H1 (cell line): Measurements from ENCODE around the gene GALNTL6. TPM values are rescaled to one million over a fixed set of nuclear protein-coding genes. Genes with fewer than 3 reads are reported as not detected.

Experiments used
- CTCF ChIA-PET: fragments of 300-600 bp; sonication (Branson Sonifier 250); formaldehyde crosslinking; loops from one replicate; lab custom pipeline; 2021; ENCODE audit not compliant: partially characterized antibody; lab: Charles Lee
- POLR2A ChIA-PET: fragments of 300-600 bp; sonication (Branson Sonifier 250); formaldehyde crosslinking; loops from one replicate; lab custom pipeline; 2021; ENCODE audit warnings: inconsistent platforms; ENCODE audit not compliant: partially characterized antibody; lab: Charles Lee
- DNase-seq, 2 experiments: peaks; one replicate each; pipeline versions ENCODE4 v3.0.0 to v3.0.0-alpha.2; 2010 to 2022; ENCODE audit warnings: low spot score in 2 of 2, low read depth in 1 of 2, mixed read lengths in 1 of 2
- FAIRE-seq: peaks from 2 replicates; lab custom pipeline; 2011; peaks lifted over from hg19 to GRCh38; lab: Jason Lieb, UNC
- H2AFZ ChIP-seq: 2 replicates; pipeline ENCODE4 v1.8.1; 2012; ENCODE audit warnings: low read length, inconsistent platforms
- H2AK5ac ChIP-seq: 2 replicates; pipeline ENCODE4 v1.6.1; 2013; ENCODE audit warnings: low read depth, low read length
- H2BK120ac ChIP-seq: replicated peaks from 2 replicates; pipeline ENCODE3; 2013; ENCODE audit warnings: low read depth, low read length, inconsistent platforms
- H2BK12ac ChIP-seq: 2 replicates; pipeline ENCODE4 v1.6.1; 2013; ENCODE audit warnings: low read depth, low read length
- H2BK15ac ChIP-seq: 2 replicates; pipeline ENCODE4 v1.6.1; 2013; ENCODE audit warnings: low read length
- H2BK20ac ChIP-seq: 2 replicates; pipeline ENCODE4 v1.6.1; 2013; ENCODE audit warnings: low read length
- H2BK5ac ChIP-seq: 2 replicates; pipeline ENCODE4 v1.6.1; 2013; ENCODE audit warnings: low read depth, low read length
- H3K14ac ChIP-seq: 2 replicates; pipeline ENCODE4 v1.6.1; 2013; ENCODE audit warnings: inconsistent platforms; ENCODE audit not compliant: insufficient read length
- H3K18ac ChIP-seq: 2 replicates; pipeline ENCODE4 v1.6.1; 2013; ENCODE audit warnings: low read length; ENCODE audit errors: extremely low read depth
- H3K23ac ChIP-seq: 2 replicates; pipeline ENCODE4 v1.6.1; 2013; ENCODE audit warnings: inconsistent platforms; ENCODE audit not compliant: insufficient read length
- H3K23me2 ChIP-seq: 2 replicates; pipeline ENCODE4 v1.6.1; 2013; ENCODE audit warnings: low read depth, low read length
- H3K27ac ChIP-seq: 2 replicates; pipeline ENCODE4 v1.6.1; 2011; ENCODE audit warnings: low read depth, low read length, inconsistent platforms
- H3K27me3 ChIP-seq, 4 experiments: replicated peaks in 1 of 4; 1 replicate in 1 of 4; 2 replicates in 3 of 4; pipeline versions ENCODE4 v1.6.1 to v1.8.1; 2011 to 2013; ENCODE audit warnings: low read length in 3 of 4, mild to moderate bottlenecking in 3 of 4, inconsistent platforms in 2 of 4, mixed read lengths in 2 of 4, moderate library complexity in 1 of 4; ENCODE audit not compliant: control insufficient read depth in 3 of 4, insufficient read depth in 3 of 4; ENCODE audit errors: extremely low read depth in 1 of 4
- H3K36me3 ChIP-seq, 4 experiments: 2 replicates each; pipeline versions ENCODE4 v1.6.1 to v1.8.1; 2011 to 2013; ENCODE audit warnings: mild to moderate bottlenecking in 4 of 4, low read length in 3 of 4, moderate library complexity in 2 of 4, control low read depth in 1 of 4, inconsistent platforms in 1 of 4; ENCODE audit not compliant: insufficient read depth in 4 of 4, control insufficient read depth in 2 of 4
- H3K4ac ChIP-seq: replicated peaks from 2 replicates; pipeline ENCODE3; 2013; ENCODE audit warnings: low read length, low read depth, mixed read lengths, inconsistent platforms; ENCODE audit not compliant: insufficient read length
- H3K4me1 ChIP-seq, 4 experiments: replicated peaks in 1 of 4; 1 replicate in 1 of 4; 2 replicates in 3 of 4; pipeline versions ENCODE4 v1.6.1 to v1.8.1; 2011 to 2013; ENCODE audit warnings: low read length in 3 of 4, inconsistent platforms in 2 of 4, mixed read lengths in 1 of 4; ENCODE audit not compliant: insufficient read depth in 4 of 4, control insufficient read depth in 3 of 4
- H3K4me2 ChIP-seq, 2 experiments: 2 replicates each; pipeline versions ENCODE4 v1.6.1 to v1.8.1; 2011 to 2013; ENCODE audit warnings: low read depth in 2 of 2, low read length in 2 of 2, control low read depth in 1 of 2, inconsistent platforms in 1 of 2, mild to moderate bottlenecking in 1 of 2; ENCODE audit not compliant: insufficient read depth in 1 of 2
- H3K4me3 ChIP-seq, 4 experiments: fragments of 200-600, 300-600 bp in 1 of 4; sonication (generic), shearing (Covaris generic), sonication (Bioruptor Twin) in 1 of 4; 2 replicates each; pipeline versions ENCODE4 v1.5.1 to v1.8.1; 2011 to 2016; ENCODE audit warnings: low read length in 4 of 4, low read depth in 3 of 4, control low read depth in 2 of 4, inconsistent platforms in 2 of 4, mild to moderate bottlenecking in 2 of 4, mixed read lengths in 1 of 4, moderate library complexity in 1 of 4; ENCODE audit not compliant: insufficient read depth in 2 of 4; ENCODE audit errors: extremely low read depth in 1 of 4
- H3K56ac ChIP-seq: replicated peaks from 2 replicates; pipeline ENCODE3; 2013; ENCODE audit warnings: low read depth, mild to moderate bottlenecking, mixed read lengths, low read length, inconsistent platforms; ENCODE audit not compliant: insufficient read length
- H3K79me1 ChIP-seq: 2 replicates; pipeline ENCODE4 v1.6.1; 2013; ENCODE audit warnings: low read depth, low read length, control low read depth
- H3K79me2 ChIP-seq, 2 experiments: 2 replicates each; pipeline versions ENCODE4 v1.6.1 to v1.8.1; 2012 to 2013; ENCODE audit warnings: low read length in 2 of 2, mild to moderate bottlenecking in 2 of 2, inconsistent platforms in 1 of 2; ENCODE audit not compliant: insufficient read depth in 2 of 2, control insufficient read depth in 1 of 2
- H3K9ac ChIP-seq, 4 experiments: replicated peaks in 1 of 4; 1 replicate in 1 of 4; 2 replicates in 3 of 4; pipeline versions ENCODE4 v1.6.1 to v1.8.1; 2011 to 2013; ENCODE audit warnings: low read depth in 3 of 4, low read length in 3 of 4, control low read depth in 2 of 4, mild to moderate bottlenecking in 2 of 4, moderate library complexity in 2 of 4, inconsistent platforms in 1 of 4; ENCODE audit errors: extremely low read depth in 1 of 4
- H3K9me3 ChIP-seq, 2 experiments: 2 replicates each; pipeline versions ENCODE4 v1.6.1 to v1.8.1; 2012 to 2013; ENCODE audit warnings: mild to moderate bottlenecking in 2 of 2, moderate library complexity in 2 of 2, control low read depth in 1 of 2, inconsistent platforms in 1 of 2, low read depth in 1 of 2, low read length in 1 of 2, mixed read lengths in 1 of 2; ENCODE audit not compliant: insufficient read depth in 2 of 2
- H4K20me1 ChIP-seq, 2 experiments: replicated peaks in 1 of 2; 2 replicates each; pipeline versions ENCODE3 to v1.8.1; 2011 to 2013; ENCODE audit warnings: inconsistent platforms in 2 of 2, low read length in 2 of 2, mild to moderate bottlenecking in 1 of 2; ENCODE audit not compliant: insufficient read depth in 2 of 2, control insufficient read depth in 1 of 2
- H4K5ac ChIP-seq: 2 replicates; pipeline ENCODE4 v1.6.1; 2013; ENCODE audit warnings: low read length, low read depth, mixed read lengths, inconsistent platforms; ENCODE audit not compliant: insufficient read length
- H4K8ac ChIP-seq: 2 replicates; pipeline ENCODE4 v1.8.0; 2013; ENCODE audit warnings: mild to moderate bottlenecking, moderate library complexity, low read length, inconsistent platforms; ENCODE audit not compliant: insufficient read depth; ENCODE audit errors: extremely low read depth
- H4K91ac ChIP-seq: replicated peaks from 2 replicates; pipeline ENCODE3; 2013; ENCODE audit warnings: low read length, mixed read lengths, inconsistent platforms; ENCODE audit not compliant: insufficient read length
- BCL11A ChIP-seq, 2 experiments: IDR thresholded peaks; one replicate each; pipeline ENCODE4 v1.6.1; 2011; ENCODE audit warnings: low read depth in 2 of 2, low read length in 2 of 2, mild to moderate bottlenecking in 2 of 2
- CBX8 ChIP-seq: fragments of 300-800, 300-1000 bp; sonication (generic); IDR thresholded peaks from 2 replicates; pipeline ENCODE4 v1.7.1; 2016; ENCODE audit warnings: low read depth, low read length, borderline replicate concordance
- EGR1 ChIP-seq: IDR thresholded peaks from 2 replicates; pipeline ENCODE4 v1.6.1; 2011; ENCODE audit warnings: low read depth, low read length, borderline replicate concordance
- EZH2 ChIP-seq: fragments of 200-600 bp; sonication (generic); IDR thresholded peaks from 2 replicates; pipeline ENCODE4 v1.7.1; 2012; ENCODE audit warnings: low read depth, mild to moderate bottlenecking, moderate library complexity, low read length, inconsistent platforms; ENCODE audit not compliant: severe bottlenecking
- GTF2F1 ChIP-seq: IDR thresholded peaks from 2 replicates; pipeline ENCODE4 v1.6.1; 2012; ENCODE audit warnings: low read depth, low read length, improper control_type of control experiment, borderline replicate concordance
- KDM5A ChIP-seq: fragments of 200-600 bp; IDR thresholded peaks from 2 replicates; pipeline ENCODE4 v1.7.1; 2012; ENCODE audit warnings: mild to moderate bottlenecking, low read length, inconsistent platforms, mixed read lengths
- MAFK ChIP-seq: IDR thresholded peaks from 2 replicates; pipeline ENCODE4 v1.6.1; 2012; ENCODE audit warnings: low read depth, mild to moderate bottlenecking, improper control_type of control experiment, low read length
- RAD21 ChIP-seq, 2 experiments: IDR thresholded peaks in 1 of 2; conservative IDR thresholded peaks in 1 of 2; 2 replicates each; pipeline ENCODE4 v1.6.1; 2011; ENCODE audit warnings: low read depth in 2 of 2, low read length in 2 of 2, improper control_type of control experiment in 1 of 2, inconsistent platforms in 1 of 2, mild to moderate bottlenecking in 1 of 2, moderate library complexity in 1 of 2
- RNF2 ChIP-seq: fragments of 200-900, 300-1000 bp; sonication (generic); IDR thresholded peaks from 2 replicates; pipeline ENCODE4 v1.7.1; 2016; ENCODE audit warnings: borderline replicate concordance, low read depth, mild to moderate bottlenecking, antibody characterized with exemption, low read length; ENCODE audit not compliant: poor library complexity, severe bottlenecking; ENCODE audit errors: missing control alignments
- SRF ChIP-seq: IDR thresholded peaks from 2 replicates; pipeline ENCODE4 v1.6.1; 2011; ENCODE audit warnings: mild to moderate bottlenecking, low read depth, low read length, moderate library complexity
- SUZ12 ChIP-seq: fragments of 200-600 bp; sonication (generic); IDR thresholded peaks from 2 replicates; pipeline ENCODE4 v1.6.1; 2012; ENCODE audit warnings: mild to moderate bottlenecking, inconsistent platforms, low read length, moderate library complexity, mixed read lengths
- TAF1 ChIP-seq: IDR thresholded peaks from 2 replicates; pipeline ENCODE4 v1.6.1; 2011; ENCODE audit warnings: mild to moderate bottlenecking, low read depth, low read length
- USF2 ChIP-seq: IDR thresholded peaks from 2 replicates; pipeline ENCODE4 v1.6.1; 2011; ENCODE audit warnings: low read length, improper control_type of control experiment
- WGBS, 2 experiments: shearing (Covaris generic) in 1 of 2; methylation state at CpG; one replicate each; pipeline versions ENCODE4 v1.1.6 to v1.1.7; 2013 to 2015; ENCODE audit warnings: low lambda C conversion rate in 2 of 2, mixed read lengths in 2 of 2, inconsistent platforms in 1 of 2, low coverage in 1 of 2, missing lambda C conversion rate in 1 of 2; ENCODE audit not compliant: insufficient replicate concordance in 2 of 2, insufficient coverage in 1 of 2, insufficient read length in 1 of 2; ENCODE audit errors: extremely low coverage in 1 of 2, missing lambda C conversion rate in 1 of 2; 5-methylcytosine and 5-hydroxymethylcytosine counted together
- polyA plus RNA-seq, 7 experiments: library from polyadenylated mRNA; depleted of rRNA in 3 of 7; stranded (reverse) in 5 of 7; unstranded in 2 of 7; fragments of >200 nt in 5 of 7; fragments of 200-250 nt in 2 of 7; gene quantifications; 1 replicate in 5 of 7; 2 replicates in 1 of 7; 4 replicates in 1 of 7; pipeline versions ENCODE4 v1.2.1 to v1.2.3, GENCODE V29; 2011 to 2013; ENCODE audit warnings: missing spikeins in 2 of 7, mixed read lengths in 2 of 7
- total RNA-seq: library from RNA; stranded (reverse); fragmentation: NEBNext Ultra II Directional; extraction: Animal tissue kit (Norgen Biotek cat#: 25700); gene quantifications from 2 replicates; pipeline ENCODE4 v1.2.1, GENCODE V29; 2021

Gene GALNTL6
- total and polyA plus RNA-seq, 2 of the 8 experiments (the other 6 are each of a cell fraction or from before 2014, with no cell fraction given), result 0.03 to 0.32 TPM

- CTCF ChIA-PET, result interaction anchor here (1.2 kb wide), 1 partner anchor 11 kb away, joined by 5 read pairs; no protein-coding TSS in a partner anchor
- no peak for TF ChIP-seq SUZ12
- no peak for TF ChIP-seq RNF2
- no peak for TF ChIP-seq MAFK
- no peak for TF ChIP-seq SRF
- no peak for TF ChIP-seq BCL11A (IDR thresholded peaks at IDR 0.05; ENCODE audit: low read depth in 2 of 2, low read length in 2 of 2)
- no peak for TF ChIP-seq CBX8
- no peak for TF ChIP-seq TAF1
- TF ChIP-seq RAD21 (IDR thresholded peaks at IDR 0.05 in 1 of 2, conservative IDR thresholded peaks at IDR 0.05 in 1 of 2; ENCODE audit: low read depth in 2 of 2, low read length in 2 of 2), result no peak
- no peak for TF ChIP-seq GTF2F1
- no peak for TF ChIP-seq EZH2
- no peak for TF ChIP-seq USF2
- TF ChIP-seq EGR1, result no peak
- no peak for TF ChIP-seq KDM5A
These were observed 842.9 kb downstream of the GALNTL6 start for GRCh38 chr4:172656055-172656454.

More at GRCh38 chr4:172656055-172656454, 842.9 kb downstream of the GALNTL6 start:
- peak overlapping the region; percentile 12; the same call in 1 of the 2 replicates for H2BK12ac ChIP-seq
- H2BK5ac ChIP-seq, result no peak overlapping the region
- H3K79me1 ChIP-seq, result no peaks in the 10 kb centered on the region
- H3K14ac ChIP-seq, result no peak overlapping the region
- H2BK15ac ChIP-seq, result no peak overlapping the region
- no peak overlapping the region for H3K4me2 ChIP-seq
- no peaks in the 10 kb centered on the region; a peak in 1 of 7 replicates for H3K4me1 ChIP-seq
- H3K23me2 ChIP-seq, result no peaks in the 10 kb centered on the region
- H3K56ac ChIP-seq, result no peak overlapping the region
- H3K4me3 ChIP-seq, result no peak overlapping the region
- no peak overlapping the region for H3K27ac ChIP-seq
- H3K23ac ChIP-seq, result no peak overlapping the region
- no peaks in the 10 kb centered on the region for H3K36me3 ChIP-seq
- no peak overlapping the region for H2BK120ac ChIP-seq
- H2AFZ ChIP-seq, result no peak overlapping the region
- H3K4ac ChIP-seq, result no peak overlapping the region
- no peak overlapping the region for H2BK20ac ChIP-seq
- POLR2A ChIA-PET, result no interaction called here
- DNase-seq (no peak), FAIRE-seq (peak; percentile 28)
- no peaks in the 10 kb centered on the region for H3K79me2 ChIP-seq
- H4K5ac ChIP-seq, result no peak overlapping the region
- H4K20me1 ChIP-seq, result no peaks in the 10 kb centered on the region
- H3K9me3 ChIP-seq, result no peaks in the 10 kb centered on the region
- WGBS, 2 experiments, result 88% methylated on average over 5 of the region's 5 CpGs; no CpG with 5 or more reads in 1 of the 2 experiments
- H2AK5ac ChIP-seq, result no peak overlapping the region
- no peak overlapping the region for H4K91ac ChIP-seq
- no peak overlapping the region for H4K8ac ChIP-seq
- H3K27me3 ChIP-seq, result no peaks in the 10 kb centered on the region
- H3K18ac ChIP-seq, result no peak overlapping the region
- H3K9ac ChIP-seq, result no peak overlapping the region
